GM12878 (cell line): Measurements from ENCODE around the gene PPP1R2. TPM values are rescaled to one million over a fixed set of nuclear protein-coding genes. Genes with fewer than 3 reads are reported as not detected.

Source experiments
- CHD2 ChIP-seq: IDR thresholded peaks from 2 replicates; pipeline ENCODE4 v1.6.1; 2011; ENCODE audit warnings: low read depth, low read length, improper control_type of control experiment, borderline replicate concordance
- POU2F2 ChIP-seq: IDR thresholded peaks from 3 replicates; pipeline ENCODE4 v1.6.1; 2011; ENCODE audit warnings: low read depth, mild to moderate bottlenecking, low read length, borderline replicate concordance
- polyA plus RNA-seq, 11 experiments: library from polyadenylated mRNA; depleted of rRNA in 4 of 11; unstranded in 6 of 11; stranded (reverse) in 5 of 11; fragments of >200 nt; fragmentation: Nextera tagmentation in 4 of 11; fragmentation: Illumina TruSeq in 1 of 11; extraction: Ambion mirVana in 4 of 11; extraction: Trizol in 1 of 11; gene quantifications; 1 replicate in 1 of 11; 2 replicates in 10 of 11; pipeline versions ENCODE4 v1.2.1 to v1.2.3, GENCODE V29; 2011 to 2016; ENCODE audit warnings: inconsistent platforms in 2 of 11, missing spikeins in 2 of 11, low read depth in 1 of 11
- total RNA-seq, 4 experiments: library from RNA; depleted of rRNA in 3 of 4; stranded (reverse); fragments of >200 nt in 3 of 4; fragmentation: Illumina TruSeq in 1 of 4; extraction: Trizol in 1 of 4; gene quantifications; 2 replicates each; pipeline versions ENCODE4 v1.2.1 to v1.2.3, GENCODE V29; 2013 to 2021
- TF ChIP-seq, protein P1 (sequence below): IDR thresholded peaks from 2 replicates; pipeline ENCODE4 v1.6.1; 2012; ENCODE audit warnings: mild to moderate bottlenecking, low read depth, low read length
- TF ChIP-seq, protein P2 (sequence below): IDR thresholded peaks from 2 replicates; pipeline ENCODE4 v1.6.1; 2011; ENCODE audit warnings: low read depth, mild to moderate bottlenecking, low read length, moderate library complexity, borderline replicate concordance; ENCODE audit errors: extremely low read depth
- TF ChIP-seq, protein P3 (sequence below), 3 experiments: IDR thresholded peaks in 2 of 3; conservative IDR thresholded peaks in 1 of 3; 2 replicates each; pipeline ENCODE4 v1.5.1; 2011; ENCODE audit warnings: low read depth in 3 of 3, low read length in 3 of 3, mild to moderate bottlenecking in 3 of 3, control low read depth in 2 of 3, moderate library complexity in 2 of 3, inconsistent platforms in 1 of 3, mixed read lengths in 1 of 3; ENCODE audit not compliant: control insufficient read depth in 2 of 3, insufficient read depth in 1 of 3; ENCODE audit errors: extremely low read depth in 1 of 3

Gene PPP1R2
- total and polyA plus RNA-seq, 10 of the 15 experiments (the other 5 are each of a cell fraction or from before 2014, with no cell fraction given): 10.5 to 116 (median 46.9) TPM

DNA sequence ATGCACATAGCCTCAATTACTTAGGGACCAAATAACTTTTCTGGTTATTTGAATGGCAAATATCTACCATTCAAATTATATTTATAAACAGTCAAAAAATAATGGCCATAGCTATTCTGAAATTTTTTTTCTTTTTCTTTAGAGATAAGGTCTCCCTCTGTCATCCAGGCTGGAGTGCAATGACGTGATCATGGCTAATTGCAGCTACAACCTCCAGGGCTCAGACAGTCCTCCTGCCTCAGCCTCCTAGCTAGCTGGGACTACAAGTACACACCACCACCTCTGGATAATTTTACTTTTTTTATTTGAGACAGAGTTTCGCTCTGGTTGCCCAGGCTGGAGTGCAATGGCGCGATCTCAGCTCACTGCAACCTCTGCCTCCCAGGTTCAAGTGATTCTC lies 16.6 kb downstream of the PPP1R2 start (continued):
- TF ChIP-seq, protein P1, sequence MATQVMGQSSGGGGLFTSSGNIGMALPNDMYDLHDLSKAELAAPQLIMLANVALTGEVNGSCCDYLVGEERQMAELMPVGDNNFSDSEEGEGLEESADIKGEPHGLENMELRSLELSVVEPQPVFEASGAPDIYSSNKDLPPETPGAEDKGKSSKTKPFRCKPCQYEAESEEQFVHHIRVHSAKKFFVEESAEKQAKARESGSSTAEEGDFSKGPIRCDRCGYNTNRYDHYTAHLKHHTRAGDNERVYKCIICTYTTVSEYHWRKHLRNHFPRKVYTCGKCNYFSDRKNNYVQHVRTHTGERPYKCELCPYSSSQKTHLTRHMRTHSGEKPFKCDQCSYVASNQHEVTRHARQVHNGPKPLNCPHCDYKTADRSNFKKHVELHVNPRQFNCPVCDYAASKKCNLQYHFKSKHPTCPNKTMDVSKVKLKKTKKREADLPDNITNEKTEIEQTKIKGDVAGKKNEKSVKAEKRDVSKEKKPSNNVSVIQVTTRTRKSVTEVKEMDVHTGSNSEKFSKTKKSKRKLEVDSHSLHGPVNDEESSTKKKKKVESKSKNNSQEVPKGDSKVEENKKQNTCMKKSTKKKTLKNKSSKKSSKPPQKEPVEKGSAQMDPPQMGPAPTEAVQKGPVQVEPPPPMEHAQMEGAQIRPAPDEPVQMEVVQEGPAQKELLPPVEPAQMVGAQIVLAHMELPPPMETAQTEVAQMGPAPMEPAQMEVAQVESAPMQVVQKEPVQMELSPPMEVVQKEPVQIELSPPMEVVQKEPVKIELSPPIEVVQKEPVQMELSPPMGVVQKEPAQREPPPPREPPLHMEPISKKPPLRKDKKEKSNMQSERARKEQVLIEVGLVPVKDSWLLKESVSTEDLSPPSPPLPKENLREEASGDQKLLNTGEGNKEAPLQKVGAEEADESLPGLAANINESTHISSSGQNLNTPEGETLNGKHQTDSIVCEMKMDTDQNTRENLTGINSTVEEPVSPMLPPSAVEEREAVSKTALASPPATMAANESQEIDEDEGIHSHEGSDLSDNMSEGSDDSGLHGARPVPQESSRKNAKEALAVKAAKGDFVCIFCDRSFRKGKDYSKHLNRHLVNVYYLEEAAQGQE: no peak
- TF ChIP-seq POU2F2: no peak
- TF ChIP-seq, protein P2, sequence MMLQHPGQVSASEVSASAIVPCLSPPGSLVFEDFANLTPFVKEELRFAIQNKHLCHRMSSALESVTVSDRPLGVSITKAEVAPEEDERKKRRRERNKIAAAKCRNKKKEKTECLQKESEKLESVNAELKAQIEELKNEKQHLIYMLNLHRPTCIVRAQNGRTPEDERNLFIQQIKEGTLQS: no peak
- TF ChIP-seq CHD2: no peak
- TF ChIP-seq, protein P3, sequence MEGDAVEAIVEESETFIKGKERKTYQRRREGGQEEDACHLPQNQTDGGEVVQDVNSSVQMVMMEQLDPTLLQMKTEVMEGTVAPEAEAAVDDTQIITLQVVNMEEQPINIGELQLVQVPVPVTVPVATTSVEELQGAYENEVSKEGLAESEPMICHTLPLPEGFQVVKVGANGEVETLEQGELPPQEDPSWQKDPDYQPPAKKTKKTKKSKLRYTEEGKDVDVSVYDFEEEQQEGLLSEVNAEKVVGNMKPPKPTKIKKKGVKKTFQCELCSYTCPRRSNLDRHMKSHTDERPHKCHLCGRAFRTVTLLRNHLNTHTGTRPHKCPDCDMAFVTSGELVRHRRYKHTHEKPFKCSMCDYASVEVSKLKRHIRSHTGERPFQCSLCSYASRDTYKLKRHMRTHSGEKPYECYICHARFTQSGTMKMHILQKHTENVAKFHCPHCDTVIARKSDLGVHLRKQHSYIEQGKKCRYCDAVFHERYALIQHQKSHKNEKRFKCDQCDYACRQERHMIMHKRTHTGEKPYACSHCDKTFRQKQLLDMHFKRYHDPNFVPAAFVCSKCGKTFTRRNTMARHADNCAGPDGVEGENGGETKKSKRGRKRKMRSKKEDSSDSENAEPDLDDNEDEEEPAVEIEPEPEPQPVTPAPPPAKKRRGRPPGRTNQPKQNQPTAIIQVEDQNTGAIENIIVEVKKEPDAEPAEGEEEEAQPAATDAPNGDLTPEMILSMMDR (IDR thresholded peaks at IDR 0.05 in 2 of 3, conservative IDR thresholded peaks at IDR 0.05 in 1 of 3; ENCODE audit: control insufficient read depth in 2 of 3, extremely low read depth in 1 of 3, insufficient read depth in 1 of 3, low read depth in 3 of 3, low read length in 3 of 3): no peak
